HPDE6-E6E7 (cell line): Measurements from ENCODE around the gene USP10.
"Not testable (repeated sequence)": the region's sequence is repeated elsewhere in the genome, so short reads cannot be mapped to it uniquely, and the experiment has no call there.

Source experiments
- DNase-seq: peaks from one replicate; pipeline ENCODE4 v3.0.0; 2011; ENCODE audit warnings: missing footprints; ENCODE audit errors: extremely low spot score

USP10 gene

DNA sequence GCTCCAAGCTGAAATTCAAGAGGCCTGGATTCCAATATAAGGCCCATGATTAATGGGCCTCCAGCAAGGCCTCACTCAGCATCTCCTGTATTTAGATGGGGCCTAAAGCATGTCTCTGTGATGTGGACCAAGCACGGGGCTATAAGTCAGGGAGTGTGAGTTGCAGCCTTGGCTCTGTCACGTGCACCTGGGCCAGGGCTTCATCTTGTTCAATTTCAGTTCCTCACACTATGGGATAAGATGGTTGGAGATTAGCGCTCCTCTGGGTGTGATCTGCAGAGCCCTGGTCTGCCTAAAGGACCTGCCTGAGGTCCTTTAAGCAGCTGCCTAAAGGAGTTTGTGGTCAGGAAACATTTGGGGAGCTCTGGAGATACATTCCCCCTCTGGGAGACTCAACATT is 26.2 kb upstream of the USP10 start:
- DNase-seq: no peak

DNA sequence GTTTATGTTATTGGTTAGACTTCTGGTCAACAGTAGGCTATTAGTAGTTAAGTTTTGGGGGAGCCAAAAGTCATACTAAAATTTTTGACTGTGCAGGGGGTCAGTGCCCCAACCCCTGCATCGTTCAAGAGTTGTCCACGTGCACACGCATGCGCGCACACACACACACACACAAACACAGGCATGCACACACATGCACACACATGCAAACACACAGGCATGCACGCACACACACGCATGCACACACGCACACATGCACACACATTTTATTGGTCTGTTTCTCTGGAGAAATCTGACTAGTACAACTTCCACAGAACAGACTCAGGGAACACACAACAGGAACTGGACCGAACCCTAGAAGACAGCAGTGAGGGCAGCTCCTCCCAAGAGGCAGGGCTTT is 24.4 kb upstream of the USP10 start:
- no peak for DNase-seq

DNA sequence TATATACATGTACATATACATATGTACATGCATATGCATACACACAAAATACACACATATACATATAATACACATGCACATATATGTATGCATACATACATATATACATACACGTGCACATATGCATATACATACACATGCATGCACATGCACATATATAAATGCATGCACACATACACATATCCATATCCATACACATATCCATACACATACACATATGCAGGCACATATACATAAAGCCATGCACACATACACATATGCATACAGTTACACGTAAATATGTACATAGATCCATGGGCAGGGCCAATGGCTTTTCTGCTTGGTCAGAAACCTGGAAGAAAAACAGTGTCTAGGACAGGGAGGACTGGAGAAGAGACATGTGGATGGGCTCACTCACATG is 23.9 kb upstream of the USP10 start:
- no peak for DNase-seq

DNA sequence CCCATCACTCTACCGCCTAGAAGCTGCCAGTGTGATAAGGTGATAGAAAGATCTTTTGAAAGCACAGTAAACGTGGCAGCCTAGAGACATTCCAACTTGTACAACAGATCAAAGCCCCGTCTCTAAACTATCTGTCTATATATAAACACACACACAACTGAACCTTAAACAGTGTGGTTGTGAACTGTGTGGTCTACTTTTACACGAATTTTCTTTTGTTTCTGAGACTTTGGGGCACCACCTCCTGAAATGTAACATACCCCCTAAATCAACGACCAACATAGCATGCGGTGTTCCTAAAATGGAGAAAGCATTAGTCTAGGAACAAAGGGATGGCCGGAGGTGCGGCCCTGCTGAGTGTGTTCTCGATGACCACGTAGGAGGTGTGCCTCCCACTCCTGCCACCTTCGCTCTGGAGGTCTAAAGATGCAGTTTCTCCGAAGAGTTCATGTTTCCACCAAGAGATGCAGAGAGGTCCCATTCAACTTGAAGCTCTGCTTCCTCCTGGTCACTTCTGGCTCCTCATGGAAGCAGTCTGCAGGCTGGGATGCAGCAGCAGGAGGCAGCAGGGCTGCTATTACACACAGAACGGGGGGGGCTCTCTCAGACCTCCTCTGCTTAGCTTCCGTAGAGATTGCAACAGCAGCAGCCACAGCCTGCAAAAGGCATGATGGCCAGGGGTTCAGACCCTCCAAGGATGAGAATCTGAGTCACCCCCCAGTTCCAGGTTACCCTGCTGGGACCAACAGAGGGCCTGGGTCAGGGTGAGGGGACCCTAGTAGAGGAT is 22.6 kb upstream of the USP10 start:
- no peak for DNase-seq

DNA sequence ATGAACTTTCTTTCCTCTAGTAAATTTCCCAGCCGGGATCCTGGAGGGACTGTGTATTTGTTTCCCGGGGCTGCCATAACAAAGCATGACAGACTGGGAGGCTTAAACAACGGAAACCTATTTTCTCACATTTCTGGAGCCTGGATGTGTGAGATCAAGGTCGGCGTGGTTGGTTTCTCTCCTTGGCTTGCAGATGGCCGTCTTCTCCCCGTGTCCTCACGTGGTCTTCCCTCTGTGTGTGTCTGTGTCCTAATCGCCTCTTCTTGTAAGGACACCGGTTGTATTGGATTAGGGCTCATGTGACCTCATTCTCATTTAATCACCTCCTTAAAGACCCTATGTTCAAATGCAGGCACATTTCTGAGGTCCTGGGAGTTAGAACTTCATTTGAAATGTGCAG is 22.0 kb upstream of the USP10 start:
- no peak for DNase-seq

DNA sequence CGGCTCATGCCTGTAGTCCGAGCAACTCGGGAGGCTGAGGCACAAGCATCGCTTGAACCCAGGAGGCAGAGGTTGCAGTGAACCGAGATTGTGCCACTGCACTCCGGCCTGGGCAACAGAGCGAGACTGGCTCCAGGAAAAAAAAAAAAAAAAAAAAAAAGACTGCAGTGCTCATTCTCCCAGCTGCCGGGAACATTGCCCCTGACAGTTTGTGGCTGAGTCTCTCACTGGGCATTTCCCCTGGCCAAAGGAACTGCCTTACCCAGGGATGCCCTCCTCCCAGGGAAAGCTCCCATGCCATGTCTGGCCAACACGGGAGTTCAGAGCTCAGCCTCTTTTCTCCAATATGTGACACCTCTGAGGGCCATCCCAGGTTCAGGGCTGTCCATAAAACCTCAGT is 21.3 kb upstream of the USP10 start:
- DNase-seq: no peak

DNA sequence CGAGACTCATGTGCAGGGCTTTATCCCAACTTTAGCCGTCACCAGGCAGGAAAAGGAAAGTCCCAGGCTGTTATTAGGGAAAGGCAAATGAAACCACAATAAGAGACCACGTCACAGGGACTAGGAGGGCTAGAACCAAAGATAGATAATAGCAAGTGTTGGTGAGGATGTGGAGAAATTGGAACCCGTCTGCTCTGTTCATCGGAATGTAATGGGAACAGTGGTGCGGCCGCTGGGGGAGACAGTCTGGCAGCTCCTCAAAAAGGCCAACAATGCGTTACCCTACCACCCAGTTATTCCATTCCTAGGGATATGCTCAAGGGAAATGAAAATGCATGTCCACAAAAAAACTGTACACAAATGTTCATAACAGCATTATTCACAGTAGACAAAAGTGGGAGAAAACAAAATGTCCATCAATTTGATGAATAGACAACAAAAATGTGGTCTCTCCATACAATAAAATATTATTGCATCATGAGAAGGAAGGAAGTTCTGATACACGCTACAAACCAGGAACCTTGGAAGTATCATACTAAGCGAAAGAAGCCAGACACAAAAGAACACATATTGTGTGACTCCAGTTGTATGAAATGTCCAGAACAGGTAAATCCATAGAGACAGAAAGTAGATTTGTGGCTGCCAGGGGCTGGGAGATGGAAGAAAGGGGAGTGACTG is 19.5 kb upstream of the USP10 start:
- DNase-seq: no peak

DNA sequence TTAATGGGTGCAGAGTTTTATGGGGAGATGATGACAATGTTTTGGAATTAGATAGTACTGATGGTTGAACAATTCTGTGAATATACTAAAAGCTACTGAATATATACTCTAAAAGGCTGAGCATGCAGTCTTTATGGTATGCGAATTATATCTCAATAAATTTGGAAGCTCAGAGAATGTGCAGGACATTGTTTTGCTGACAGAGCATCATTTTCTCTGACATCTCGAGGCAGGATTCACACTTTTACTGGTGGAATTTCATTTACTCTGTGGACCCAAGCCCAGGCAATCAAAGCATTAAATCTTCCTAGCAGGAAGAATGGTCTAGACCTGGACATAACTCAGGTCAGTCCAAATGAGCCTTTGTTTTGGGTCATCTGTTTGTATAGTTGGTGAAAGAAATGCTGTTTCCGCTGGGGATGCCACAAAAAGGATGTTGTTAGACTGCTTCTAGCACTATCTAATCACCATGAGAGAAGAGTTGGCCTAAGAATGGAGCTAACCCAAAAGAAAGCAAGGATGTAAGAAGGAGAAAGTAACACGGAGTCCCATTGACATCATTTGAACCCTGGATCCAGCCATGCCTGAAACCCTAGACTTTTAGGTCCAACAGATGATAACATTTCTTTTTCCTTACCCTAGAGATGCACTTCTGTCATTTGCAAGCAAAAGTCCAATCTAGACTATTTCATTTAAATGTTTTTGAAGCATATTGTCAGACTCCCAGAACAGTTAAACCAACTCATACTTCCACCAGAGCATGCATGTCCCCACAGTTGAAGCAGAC is 18.8 kb upstream of the USP10 start:
- no peak for DNase-seq

DNA sequence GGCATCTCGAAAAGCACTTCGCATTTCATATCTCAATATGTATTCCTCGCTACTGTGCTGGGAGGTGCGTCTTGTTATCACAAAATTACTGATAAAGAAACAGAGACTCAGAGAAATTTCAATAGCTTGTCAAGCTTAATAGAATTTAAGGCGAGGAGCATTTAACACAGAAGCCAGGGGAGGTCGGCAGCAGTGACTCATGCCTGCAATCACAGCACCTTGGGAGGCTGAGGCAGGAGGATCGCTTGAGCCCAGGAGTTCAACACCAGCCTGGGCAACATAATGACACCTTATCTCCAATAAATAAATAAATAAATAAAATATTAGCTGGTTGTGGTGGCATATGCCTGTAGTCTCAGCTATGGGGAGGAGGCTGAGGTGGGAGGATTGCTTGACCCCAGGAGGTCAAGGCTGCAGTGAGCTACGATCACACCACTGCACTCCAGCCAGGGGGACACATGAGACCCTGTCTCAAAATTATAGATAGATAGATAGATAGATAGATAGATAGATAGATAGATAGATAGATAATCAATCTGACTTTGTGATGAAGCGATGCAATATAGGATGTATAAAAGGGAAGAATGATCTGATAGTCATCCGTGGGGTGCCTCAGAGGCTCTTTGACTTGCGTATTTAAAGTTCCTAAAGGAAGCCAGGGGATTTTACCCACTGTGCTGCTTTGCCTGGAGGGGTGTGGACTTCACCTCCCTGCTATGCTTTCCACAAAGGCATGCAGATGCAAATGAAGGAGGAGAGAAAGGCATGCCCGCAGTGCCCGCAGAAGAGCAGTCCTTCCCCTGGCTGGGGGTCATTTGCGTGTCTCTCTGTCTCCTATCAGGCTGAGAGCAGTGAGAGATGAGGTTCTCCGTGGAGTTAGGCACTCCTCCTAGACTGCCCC is 15.9 kb upstream of the USP10 start:
- no peak for DNase-seq

DNA sequence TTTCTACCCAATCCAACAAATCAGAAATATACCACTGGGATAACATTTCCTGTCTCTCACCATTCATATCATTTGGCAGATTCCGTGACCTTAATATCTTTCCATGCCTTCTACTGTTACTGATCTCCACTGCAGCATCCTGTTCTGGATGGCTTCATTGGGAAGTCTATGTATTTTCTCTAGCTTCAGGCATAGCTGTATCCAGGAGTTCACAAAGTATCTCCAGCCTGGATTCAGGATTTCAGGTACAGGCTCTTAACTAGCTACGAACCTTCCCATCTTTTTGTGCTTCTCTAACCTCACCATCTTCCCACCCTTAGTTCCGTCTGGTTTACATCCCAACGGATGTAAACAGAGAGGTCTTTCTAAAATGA is 15.2 kb upstream of the USP10 start:
- DNase-seq: no peak

DNA sequence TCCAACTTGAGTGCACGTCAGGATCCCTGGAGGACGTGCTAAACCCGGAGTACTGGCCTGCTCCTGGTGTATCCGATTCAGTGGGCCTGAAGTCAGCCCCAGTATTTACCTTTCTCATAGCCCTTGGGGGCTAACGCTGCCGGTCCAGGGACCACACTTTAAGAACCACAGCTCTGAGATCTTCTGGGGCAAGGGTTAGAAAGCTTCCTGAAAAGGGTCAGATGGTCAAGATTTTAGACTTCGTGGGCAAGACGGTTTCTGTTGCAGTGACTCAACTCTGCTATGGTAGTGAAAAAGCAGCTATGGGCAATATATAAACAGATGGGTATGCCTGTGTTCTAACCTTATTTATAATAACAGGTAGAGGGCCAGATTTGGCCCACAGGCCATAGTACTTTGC is 14.6 kb upstream of the USP10 start:
- no peak for DNase-seq

DNA sequence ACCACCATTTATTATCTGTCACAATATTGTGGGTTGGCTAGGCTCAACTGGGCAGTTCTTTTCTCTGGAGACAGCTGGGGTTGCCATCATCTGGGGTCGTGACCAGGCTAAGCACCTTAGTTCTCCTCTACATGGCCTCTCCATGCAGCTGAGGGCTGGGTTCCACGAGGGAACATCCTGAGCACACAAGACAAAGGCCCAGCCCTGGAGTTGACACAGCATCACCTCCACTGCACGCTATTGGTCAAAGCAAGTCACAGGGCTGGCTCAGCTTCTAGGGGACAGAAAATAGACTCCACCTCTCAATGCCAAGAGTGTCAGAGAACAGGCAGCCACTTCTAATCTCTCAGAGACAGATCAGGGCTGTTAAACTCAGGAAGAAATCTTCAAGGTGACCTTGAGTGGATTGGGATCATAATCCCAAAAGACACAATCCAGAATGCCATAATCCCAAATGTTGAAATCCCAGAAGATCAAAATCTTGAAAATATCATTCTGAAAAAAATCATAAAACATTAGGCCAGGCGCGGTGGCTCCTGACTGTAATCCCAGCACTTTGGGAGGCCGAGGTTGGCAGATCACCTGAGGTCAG is 13.0 kb upstream of the USP10 start:
- DNase-seq: no peak

DNA sequence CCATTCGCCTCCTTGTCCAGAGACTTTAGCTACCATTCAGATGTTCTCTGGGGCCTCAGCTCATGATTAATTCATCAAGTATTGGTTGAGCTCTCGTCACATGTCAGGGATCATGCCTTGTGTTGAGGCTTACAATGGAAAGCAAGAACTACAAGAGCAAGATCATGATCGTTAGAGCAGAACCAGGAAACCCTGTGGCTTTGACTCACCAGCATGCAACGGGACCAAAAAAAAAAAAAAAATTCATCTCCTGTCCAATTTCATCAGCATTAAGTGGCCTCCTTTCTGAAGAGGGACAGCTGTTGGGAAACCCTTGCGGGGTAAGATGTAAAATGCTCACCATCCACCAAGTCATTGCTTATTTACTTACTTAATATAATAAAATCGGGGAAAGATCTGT is 12.1 kb upstream of the USP10 start:
- peak; percentile 39 for DNase-seq

DNA sequence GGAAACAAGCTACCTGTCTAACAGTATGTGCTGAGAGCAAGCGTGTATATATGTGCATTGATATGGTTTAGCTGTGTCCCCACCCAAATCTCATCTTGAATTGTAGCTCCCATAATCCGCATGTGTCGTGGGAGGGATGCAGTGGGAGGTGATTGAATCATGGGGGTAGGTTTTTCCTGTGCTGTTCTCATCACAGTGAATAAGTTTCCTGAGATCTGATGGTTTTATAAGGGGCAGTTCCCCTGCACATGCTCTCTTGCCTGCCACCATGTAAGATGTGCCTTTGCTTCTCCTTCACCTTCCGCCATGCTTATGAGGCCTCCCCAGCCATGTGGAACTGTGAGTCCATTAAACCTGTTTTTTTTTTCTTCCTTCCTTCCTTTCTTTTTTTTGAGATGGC is 11.6 kb upstream of the USP10 start:
- not testable (repeated sequence) for DNase-seq

DNA sequence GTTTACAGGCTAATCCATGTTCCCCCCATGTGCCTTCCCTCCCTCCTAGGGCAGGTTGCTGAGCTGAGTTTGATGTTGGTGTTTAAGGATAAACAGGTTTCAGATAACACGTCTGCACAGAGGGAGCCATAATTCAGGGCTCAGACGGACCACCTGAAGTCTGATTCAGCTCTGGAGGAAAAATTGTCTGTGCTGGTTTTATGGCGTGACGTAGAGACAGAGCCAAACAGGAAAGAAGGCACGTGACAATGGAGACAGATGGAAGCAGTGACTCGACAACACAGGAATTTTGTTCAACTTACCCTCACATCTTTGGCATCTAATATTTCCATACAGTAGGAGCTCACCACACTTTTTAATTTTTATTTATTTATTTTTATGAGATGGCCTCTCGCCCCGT is 10.7 kb upstream of the USP10 start:
- no peak for DNase-seq

DNA sequence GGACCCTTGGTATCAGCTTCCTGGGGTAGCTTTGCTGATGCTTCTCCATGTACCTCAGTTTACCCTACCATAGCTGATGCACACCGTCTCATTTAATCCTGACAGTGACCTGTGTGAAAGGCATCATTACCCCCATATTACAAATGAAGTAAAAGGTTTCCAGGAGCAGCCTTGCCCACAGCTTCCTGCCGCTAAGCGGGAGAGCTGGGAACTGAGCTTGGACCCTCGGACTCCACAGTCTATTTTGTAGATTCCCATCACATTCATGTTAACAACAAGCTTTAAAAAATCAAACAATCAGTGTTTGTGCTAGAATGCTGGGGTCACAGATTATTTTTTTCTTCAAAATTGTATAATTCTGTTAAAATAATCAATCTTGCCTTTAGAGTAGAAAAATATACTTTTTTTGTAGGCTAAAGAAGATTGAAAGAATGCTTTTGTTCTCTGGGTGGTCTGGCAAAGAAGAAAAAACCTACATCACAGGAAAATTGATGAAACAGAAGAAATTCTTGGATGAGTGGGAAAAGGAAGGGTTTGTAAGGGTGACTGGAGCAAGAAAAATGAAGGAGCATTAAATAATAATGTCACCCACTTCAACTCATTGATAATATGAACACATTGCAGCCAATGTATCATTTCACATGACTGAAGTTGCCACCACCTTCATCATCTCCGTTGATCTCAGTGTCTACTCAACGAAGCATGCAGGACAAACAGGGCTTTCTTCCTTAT is 9.5 kb upstream of the USP10 start:
- no peak for DNase-seq

DNA sequence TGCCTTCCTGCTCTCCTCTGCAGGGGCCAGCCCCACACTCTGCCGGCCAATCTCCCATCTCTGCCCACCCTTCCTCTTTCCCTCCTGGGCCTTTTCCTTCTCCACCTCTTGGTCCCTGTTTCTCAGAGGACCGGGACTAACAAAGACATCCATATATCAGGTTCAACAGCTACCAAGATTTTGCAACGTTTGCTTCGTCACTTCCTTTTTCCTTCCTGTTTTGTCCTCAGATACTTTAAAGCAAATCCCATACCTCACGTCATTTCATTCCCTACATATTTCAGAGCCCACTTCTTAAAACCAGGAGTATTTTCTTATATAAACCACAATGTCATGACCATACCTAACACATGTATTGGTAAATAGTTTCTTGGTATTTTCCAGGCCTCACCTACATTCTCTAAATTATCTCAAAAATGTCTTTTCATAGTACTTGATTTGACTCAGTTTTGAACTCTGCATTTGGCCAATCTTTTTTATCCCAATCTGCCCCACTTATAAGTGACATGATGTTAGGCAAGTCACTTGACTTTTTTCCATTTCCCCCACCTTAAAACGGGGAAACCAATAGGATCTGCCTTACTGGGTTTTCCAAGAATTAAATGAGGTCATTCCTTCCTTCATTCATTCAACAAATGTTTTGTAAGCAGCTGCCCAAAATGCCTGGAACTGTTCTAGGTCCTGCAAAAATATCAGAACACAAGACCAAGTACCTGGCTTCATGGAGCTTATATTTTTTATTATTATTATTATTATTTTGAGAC is 7.2 kb upstream of the USP10 start:
- DNase-seq: no peak

DNA sequence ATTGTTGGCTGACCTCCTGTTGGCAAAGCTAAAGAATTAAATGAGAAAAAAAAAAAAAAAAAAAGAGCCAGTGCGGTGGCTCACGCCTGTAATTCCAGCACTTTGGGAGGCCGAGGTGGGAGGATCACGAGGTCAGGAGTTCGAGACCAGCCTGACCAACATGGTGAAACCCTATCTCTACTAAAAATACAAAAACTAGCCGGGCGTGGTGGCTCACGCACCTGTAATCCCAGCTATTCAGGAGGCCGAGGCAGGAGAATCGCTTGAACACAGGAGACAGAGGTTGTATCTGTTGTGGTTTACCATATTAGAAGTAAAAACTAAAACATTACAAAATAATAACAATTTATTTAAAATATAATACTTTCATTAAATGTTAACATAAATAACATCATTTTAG is 5.9 kb upstream of the USP10 start:
- DNase-seq: not testable (repeated sequence)

DNA sequence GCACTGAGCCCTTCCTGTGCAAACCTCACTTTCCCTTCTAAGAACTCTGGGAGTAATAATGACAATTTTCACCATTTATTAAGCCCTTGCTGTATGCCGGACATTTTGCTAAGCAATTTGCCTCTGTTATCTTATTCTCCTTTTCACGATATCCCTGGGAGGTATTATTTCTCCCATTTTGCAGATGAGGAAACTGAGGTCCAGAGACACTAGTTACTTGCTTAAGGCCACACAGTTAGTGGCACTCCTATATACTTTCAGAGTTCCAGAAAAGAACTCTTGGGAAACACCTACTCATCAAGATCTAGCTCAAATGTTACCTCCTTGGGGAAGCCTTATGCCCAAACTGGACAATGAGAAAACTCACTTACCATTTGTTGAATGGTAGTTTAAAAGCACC is 4.8 kb upstream of the USP10 start:
- no peak for DNase-seq

DNA sequence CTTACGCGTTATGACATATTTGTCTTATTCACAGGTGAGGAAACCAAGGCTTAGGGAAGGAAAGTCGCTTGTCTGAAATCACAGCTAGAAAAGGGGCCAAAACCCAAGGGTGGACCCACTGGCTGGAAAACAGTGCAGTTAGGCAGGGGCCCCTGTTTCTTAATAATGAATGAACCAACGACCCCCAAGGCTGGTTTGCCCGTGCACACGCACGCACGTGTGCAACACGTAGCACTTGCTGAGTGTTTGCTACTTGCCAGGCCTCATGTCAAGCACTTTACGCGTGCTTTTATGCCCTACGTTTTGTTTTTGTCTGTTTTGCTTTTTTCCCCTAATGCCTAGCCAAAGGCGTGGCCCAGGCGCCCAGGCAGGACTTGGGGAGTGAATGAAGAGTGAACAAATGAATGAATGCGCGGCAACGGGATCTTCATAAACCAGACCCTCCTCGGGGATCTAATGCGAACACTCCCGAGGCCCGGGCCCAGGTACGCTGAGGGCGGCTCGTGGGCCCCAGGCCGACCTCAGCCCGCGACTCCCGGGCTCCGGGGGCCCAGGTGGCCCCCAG is 571 bp upstream of the USP10 start:
- no peak for DNase-seq
